Panc1 (cell line): ENCODE results near the gene INPP5A.

Experiments used
- CTCF ChIP-seq: fragments of 450-650 bp; IDR thresholded peaks from 2 replicates; pipeline ENCODE4 v1.5.1; 2017; ENCODE audit warnings: mild to moderate bottlenecking
- POLR2AphosphoS5 ChIP-seq: IDR thresholded peaks from 2 replicates; pipeline ENCODE4 v1.6.1; 2012; ENCODE audit warnings: mild to moderate bottlenecking, low read depth, low read length, moderate library complexity
- SIN3A ChIP-seq: IDR thresholded peaks from 2 replicates; pipeline ENCODE4 v1.6.1; 2012; ENCODE audit warnings: low read depth, mild to moderate bottlenecking, low read length, moderate library complexity, borderline replicate concordance; ENCODE audit not compliant: insufficient read depth
- TF ChIP-seq, protein P1 (sequence below), 2 experiments: IDR thresholded peaks; 2 replicates each; pipeline ENCODE4 v1.6.1; 2011 to 2012; ENCODE audit warnings: low read depth in 2 of 2, control low read depth in 1 of 2, low read length in 1 of 2, mild to moderate bottlenecking in 1 of 2, moderate library complexity in 1 of 2; ENCODE audit not compliant: insufficient read depth in 1 of 2

GRCh38 chr10:132521041-132521465, 16.5 kb upstream of the INPP5A start:
- TF ChIP-seq CTCF (no peak), POLR2AphosphoS5 (no peak), SIN3A (no peak)
- TF ChIP-seq, protein P1, sequence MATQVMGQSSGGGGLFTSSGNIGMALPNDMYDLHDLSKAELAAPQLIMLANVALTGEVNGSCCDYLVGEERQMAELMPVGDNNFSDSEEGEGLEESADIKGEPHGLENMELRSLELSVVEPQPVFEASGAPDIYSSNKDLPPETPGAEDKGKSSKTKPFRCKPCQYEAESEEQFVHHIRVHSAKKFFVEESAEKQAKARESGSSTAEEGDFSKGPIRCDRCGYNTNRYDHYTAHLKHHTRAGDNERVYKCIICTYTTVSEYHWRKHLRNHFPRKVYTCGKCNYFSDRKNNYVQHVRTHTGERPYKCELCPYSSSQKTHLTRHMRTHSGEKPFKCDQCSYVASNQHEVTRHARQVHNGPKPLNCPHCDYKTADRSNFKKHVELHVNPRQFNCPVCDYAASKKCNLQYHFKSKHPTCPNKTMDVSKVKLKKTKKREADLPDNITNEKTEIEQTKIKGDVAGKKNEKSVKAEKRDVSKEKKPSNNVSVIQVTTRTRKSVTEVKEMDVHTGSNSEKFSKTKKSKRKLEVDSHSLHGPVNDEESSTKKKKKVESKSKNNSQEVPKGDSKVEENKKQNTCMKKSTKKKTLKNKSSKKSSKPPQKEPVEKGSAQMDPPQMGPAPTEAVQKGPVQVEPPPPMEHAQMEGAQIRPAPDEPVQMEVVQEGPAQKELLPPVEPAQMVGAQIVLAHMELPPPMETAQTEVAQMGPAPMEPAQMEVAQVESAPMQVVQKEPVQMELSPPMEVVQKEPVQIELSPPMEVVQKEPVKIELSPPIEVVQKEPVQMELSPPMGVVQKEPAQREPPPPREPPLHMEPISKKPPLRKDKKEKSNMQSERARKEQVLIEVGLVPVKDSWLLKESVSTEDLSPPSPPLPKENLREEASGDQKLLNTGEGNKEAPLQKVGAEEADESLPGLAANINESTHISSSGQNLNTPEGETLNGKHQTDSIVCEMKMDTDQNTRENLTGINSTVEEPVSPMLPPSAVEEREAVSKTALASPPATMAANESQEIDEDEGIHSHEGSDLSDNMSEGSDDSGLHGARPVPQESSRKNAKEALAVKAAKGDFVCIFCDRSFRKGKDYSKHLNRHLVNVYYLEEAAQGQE (IDR thresholded peaks at IDR 0.05; ENCODE audit: insufficient read depth in 1 of 2, low read depth in 2 of 2, low read length in 1 of 2): no peak
